ENCODE measurements around the gene SEMA3F. TPM values are rescaled to one million over a fixed set of nuclear protein-coding genes. Genes with fewer than 3 reads are reported as not detected.
"Not testable (repeated sequence)": the region's sequence is repeated elsewhere in the genome, so short reads cannot be mapped to it uniquely, and the experiment has no call there.

SEMA3F gene
- total RNA-seq, 2 donors from 2014 or later = 44.8 to 63.2 TPM

- Histone ChIP-seq H3K4me3 (ENCODE audit: low read length) (no peak overlapping the region), H3K9me3 (ENCODE audit: control insufficient read depth, low read length) (no peaks in the 10 kb centered on the region), H3K27me3 (ENCODE audit: control insufficient read depth, insufficient read depth, low read length, poor library complexity, severe bottlenecking) (peaks cover 33% of the 10 kb centered on the region), H3K36me3 (ENCODE audit: control insufficient read depth, insufficient read depth, low read length) (no peaks in the 10 kb centered on the region), H3K27ac (ENCODE audit: low read depth, low read length) (no peak overlapping the region), H3K9ac (ENCODE audit: extremely low read depth, low read length, poor library complexity, severe bottlenecking) (no peak overlapping the region), H3K4me1 (ENCODE audit: control insufficient read depth, insufficient read depth, low read length) (no peaks in the 10 kb centered on the region)
- Mint-ChIP-seq H3K9me3 (no peaks in the 10 kb centered on the region), H3K4me1 (no peaks in the 10 kb centered on the region), H3K27me3 (ENCODE audit: insufficient read depth) (peaks cover 38% of the 10 kb centered on the region), H3K36me3 (ENCODE audit: low read depth) (no peaks in the 10 kb centered on the region), H3K4me3 (no peak overlapping the region), H3K27ac (no peak overlapping the region)
- TF ChIP-seq, protein P1, sequence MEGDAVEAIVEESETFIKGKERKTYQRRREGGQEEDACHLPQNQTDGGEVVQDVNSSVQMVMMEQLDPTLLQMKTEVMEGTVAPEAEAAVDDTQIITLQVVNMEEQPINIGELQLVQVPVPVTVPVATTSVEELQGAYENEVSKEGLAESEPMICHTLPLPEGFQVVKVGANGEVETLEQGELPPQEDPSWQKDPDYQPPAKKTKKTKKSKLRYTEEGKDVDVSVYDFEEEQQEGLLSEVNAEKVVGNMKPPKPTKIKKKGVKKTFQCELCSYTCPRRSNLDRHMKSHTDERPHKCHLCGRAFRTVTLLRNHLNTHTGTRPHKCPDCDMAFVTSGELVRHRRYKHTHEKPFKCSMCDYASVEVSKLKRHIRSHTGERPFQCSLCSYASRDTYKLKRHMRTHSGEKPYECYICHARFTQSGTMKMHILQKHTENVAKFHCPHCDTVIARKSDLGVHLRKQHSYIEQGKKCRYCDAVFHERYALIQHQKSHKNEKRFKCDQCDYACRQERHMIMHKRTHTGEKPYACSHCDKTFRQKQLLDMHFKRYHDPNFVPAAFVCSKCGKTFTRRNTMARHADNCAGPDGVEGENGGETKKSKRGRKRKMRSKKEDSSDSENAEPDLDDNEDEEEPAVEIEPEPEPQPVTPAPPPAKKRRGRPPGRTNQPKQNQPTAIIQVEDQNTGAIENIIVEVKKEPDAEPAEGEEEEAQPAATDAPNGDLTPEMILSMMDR (conservative IDR thresholded peaks at IDR 0.05) = no peak
- 81 to 87% methylated on average over 9 to 14 of the region's 14 CpGs for WGBS, 2 experiments (ENCODE audit: insufficient coverage in 1 of 2, insufficient read length in 1 of 2)
- DNase-seq = no peak
Observed at GRCh38 chr3:50208677-50209344, 53.7 kb downstream of the SEMA3F start.

DNA sequence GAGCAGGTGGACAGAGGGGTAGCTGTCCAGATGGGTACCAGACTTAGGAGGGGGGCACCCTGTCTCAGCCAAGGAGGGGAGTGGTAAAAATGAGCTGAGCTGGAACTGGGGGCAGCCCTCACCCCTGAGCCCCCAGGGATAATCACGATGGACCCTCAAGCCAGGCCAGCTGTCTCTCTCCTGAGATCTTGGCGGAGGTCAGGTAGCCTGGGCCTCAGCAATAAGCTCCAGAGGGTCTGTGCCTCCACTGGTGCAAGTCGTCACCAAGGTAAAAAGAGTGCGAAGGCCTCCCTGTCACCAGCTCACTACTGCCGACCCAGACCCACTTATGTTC lies 55.0 kb downstream of the SEMA3F start:
- H3K27ac Mint-ChIP-seq = no peak overlapping the region
- no peak overlapping the region for H3K27ac ChIP-seq (ENCODE audit: low read depth, low read length)

GRCh38 chr3:50210510-50211367 lies 55.6 kb downstream of the SEMA3F start:
- no peak overlapping the region for H3K9ac ChIP-seq (ENCODE audit: extremely low read depth, low read length, poor library complexity, severe bottlenecking)
- no peak for DNase-seq
- H3K27me3 Mint-ChIP-seq (ENCODE audit: insufficient read depth) = peaks cover 24% of the 10 kb centered on the region
- no peaks in the 10 kb centered on the region for H3K9me3 ChIP-seq (ENCODE audit: control insufficient read depth, low read length)
- TF ChIP-seq, protein P1 (conservative IDR thresholded peaks at IDR 0.05) = no peak
- H3K27ac ChIP-seq (ENCODE audit: low read depth, low read length) = no peak overlapping the region
- no peaks in the 10 kb centered on the region for H3K4me1 ChIP-seq (ENCODE audit: control insufficient read depth, insufficient read depth, low read length)
- 87 to 94% methylated on average over 8 to 13 of the region's 13 CpGs for WGBS, 2 experiments (ENCODE audit: insufficient coverage in 1 of 2, insufficient read length in 1 of 2)
- no peaks in the 10 kb centered on the region for H3K9me3 Mint-ChIP-seq
- no peaks in the 10 kb centered on the region for H3K4me1 Mint-ChIP-seq
- no peak overlapping the region for H3K4me3 ChIP-seq (ENCODE audit: low read length)
- peaks cover 16% of the 10 kb centered on the region for H3K27me3 ChIP-seq (ENCODE audit: control insufficient read depth, insufficient read depth, low read length, poor library complexity, severe bottlenecking)
- H3K36me3 ChIP-seq (ENCODE audit: control insufficient read depth, insufficient read depth, low read length) = no peaks in the 10 kb centered on the region
- no peak overlapping the region for H3K27ac Mint-ChIP-seq
- H3K36me3 Mint-ChIP-seq (ENCODE audit: low read depth) = no peaks in the 10 kb centered on the region
- no peak overlapping the region for H3K4me3 Mint-ChIP-seq

More for the DNA sequence above, 55.0 kb downstream of the SEMA3F start:
- Histone ChIP-seq H3K36me3 (ENCODE audit: control insufficient read depth, insufficient read depth, low read length) (no peaks in the 10 kb centered on the region), H3K4me1 (ENCODE audit: control insufficient read depth, insufficient read depth, low read length) (no peaks in the 10 kb centered on the region), H3K9ac (ENCODE audit: extremely low read depth, low read length, poor library complexity, severe bottlenecking) (no peak overlapping the region), H3K27me3 (ENCODE audit: control insufficient read depth, insufficient read depth, low read length, poor library complexity, severe bottlenecking) (peaks cover 22% of the 10 kb centered on the region), H3K4me3 (ENCODE audit: low read length) (no peak overlapping the region), H3K9me3 (ENCODE audit: control insufficient read depth, low read length) (no peaks in the 10 kb centered on the region)
- Mint-ChIP-seq H3K9me3 (no peaks in the 10 kb centered on the region), H3K4me3 (no peak overlapping the region), H3K4me1 (no peaks in the 10 kb centered on the region), H3K27me3 (ENCODE audit: insufficient read depth) (peaks cover 28% of the 10 kb centered on the region), H3K36me3 (ENCODE audit: low read depth) (no peaks in the 10 kb centered on the region)
- WGBS, 2 experiments (ENCODE audit: insufficient coverage in 1 of 2, insufficient read length in 1 of 2) = 91 to 93% methylated on average over 5 of the region's 5 CpGs
- TF ChIP-seq, protein P1 (conservative IDR thresholded peaks at IDR 0.05) = no peak
- no peak for DNase-seq

DNA sequence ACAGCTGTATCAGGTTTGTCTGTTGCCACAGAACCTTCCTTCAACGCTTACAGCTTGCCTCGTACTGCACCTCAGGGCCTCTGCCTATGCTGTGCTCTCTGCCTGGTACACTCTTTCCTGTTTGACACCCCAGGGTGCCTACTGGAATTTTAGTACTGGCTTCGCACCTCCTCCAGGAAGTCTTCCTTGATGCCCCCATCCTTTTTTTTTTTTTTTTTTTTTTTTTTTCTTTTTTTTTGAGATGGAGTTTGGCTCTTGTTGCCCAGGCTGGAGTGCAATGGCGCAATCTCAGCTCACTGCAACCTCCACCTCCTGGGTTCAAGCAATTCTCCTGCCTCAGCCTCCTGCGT lies 56.2 kb downstream of the SEMA3F start:
- not testable (repeated sequence) for H3K9me3 ChIP-seq (ENCODE audit: control insufficient read depth, low read length); H3K9ac ChIP-seq (ENCODE audit: extremely low read depth, low read length, poor library complexity, severe bottlenecking); H3K4me1 Mint-ChIP-seq; H3K27me3 ChIP-seq (ENCODE audit: control insufficient read depth, insufficient read depth, low read length, poor library complexity, severe bottlenecking); H3K4me3 Mint-ChIP-seq; H3K9me3 Mint-ChIP-seq; H3K27ac ChIP-seq (ENCODE audit: low read depth, low read length); H3K4me3 ChIP-seq (ENCODE audit: low read length); H3K4me1 ChIP-seq (ENCODE audit: control insufficient read depth, insufficient read depth, low read length); DNase-seq; H3K36me3 ChIP-seq (ENCODE audit: control insufficient read depth, insufficient read depth, low read length); H3K36me3 Mint-ChIP-seq (ENCODE audit: low read depth); H3K27ac Mint-ChIP-seq
- WGBS, 2 experiments (ENCODE audit: insufficient coverage in 1 of 2, insufficient read length in 1 of 2) = 92 to 100% methylated on average over 2 to 5 of the region's 5 CpGs
- peaks cover 19% of the 10 kb centered on the region for H3K27me3 Mint-ChIP-seq (ENCODE audit: insufficient read depth)
